GM19452 (cell line): ENCODE data around the gene C19orf73.
"Not testable (repeated sequence)": the region's sequence is repeated elsewhere in the genome, so short reads cannot be mapped to it uniquely, and the experiment has no call there.

Experiments used
- ATAC-seq: cut with Tn5 transposase; IDR thresholded peaks from one replicate; pipeline ENCODE4 v1.9.1; 2021; ENCODE audit not compliant: unreplicated experiment

Gene C19orf73

GRCh38 chr19:49123285-49123684 is 4.3 kb upstream of the C19orf73 start:
- ATAC-seq = not testable (repeated sequence)

DNA sequence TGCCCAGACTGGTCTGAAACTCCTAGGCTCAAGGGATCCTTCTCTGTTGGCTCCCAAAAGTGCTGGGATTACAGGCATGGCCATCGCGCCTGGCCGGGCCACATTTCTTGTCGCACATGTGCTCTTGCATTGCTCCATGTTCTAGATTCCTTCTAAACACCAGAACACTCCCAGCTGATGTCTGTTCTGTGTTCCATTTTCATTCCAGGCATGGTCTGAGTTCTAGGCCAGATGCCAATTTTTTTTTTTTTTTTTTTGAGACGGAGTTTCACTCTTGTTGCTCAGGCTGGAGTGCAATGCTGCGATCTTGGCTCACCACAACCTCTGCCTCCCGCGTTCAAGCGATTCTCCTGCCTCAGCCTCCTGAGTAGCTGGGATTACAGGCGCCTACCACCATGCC is 2.9 kb upstream of the C19orf73 start:
- not testable (repeated sequence) for ATAC-seq

DNA sequence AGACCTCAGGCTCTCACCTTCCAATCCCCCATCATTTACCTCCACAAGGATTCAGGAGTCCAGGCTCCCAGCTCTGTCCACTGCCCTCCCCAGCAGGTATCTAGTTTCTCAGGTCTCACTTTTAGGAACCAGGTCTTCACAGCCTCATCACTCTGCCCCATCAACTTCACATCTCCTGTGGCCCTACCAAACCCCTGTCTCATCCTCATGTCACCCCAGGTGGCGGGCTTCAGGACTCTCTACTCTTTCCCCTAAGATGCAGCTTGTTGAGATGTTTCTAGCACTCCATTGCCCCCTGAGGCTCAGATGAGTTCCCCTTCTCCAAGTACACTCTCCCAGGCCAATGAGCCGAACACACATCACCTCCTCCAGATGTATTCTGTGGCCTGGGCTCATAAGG is 1.9 kb upstream of the C19orf73 start:
- no peak for ATAC-seq

DNA sequence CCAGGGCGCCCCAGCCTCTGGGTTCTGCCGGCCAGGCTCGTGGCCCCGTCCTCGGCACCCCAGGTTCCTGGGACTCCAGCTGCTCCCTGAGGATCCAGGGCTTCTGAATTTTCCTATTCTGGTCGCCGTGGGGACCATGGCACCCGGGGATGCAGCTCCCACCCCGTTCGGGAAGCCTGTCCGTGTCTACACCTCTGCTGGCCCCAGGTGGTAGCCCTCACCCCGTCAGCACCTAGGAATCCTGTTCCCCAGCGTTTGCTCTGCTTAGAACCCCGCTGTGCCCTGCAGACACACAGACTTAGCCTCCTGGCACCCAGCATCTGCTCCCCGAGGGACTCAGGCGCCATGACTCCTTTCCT is 1.4 kb upstream of the C19orf73 start:
- ATAC-seq = no peak

DNA sequence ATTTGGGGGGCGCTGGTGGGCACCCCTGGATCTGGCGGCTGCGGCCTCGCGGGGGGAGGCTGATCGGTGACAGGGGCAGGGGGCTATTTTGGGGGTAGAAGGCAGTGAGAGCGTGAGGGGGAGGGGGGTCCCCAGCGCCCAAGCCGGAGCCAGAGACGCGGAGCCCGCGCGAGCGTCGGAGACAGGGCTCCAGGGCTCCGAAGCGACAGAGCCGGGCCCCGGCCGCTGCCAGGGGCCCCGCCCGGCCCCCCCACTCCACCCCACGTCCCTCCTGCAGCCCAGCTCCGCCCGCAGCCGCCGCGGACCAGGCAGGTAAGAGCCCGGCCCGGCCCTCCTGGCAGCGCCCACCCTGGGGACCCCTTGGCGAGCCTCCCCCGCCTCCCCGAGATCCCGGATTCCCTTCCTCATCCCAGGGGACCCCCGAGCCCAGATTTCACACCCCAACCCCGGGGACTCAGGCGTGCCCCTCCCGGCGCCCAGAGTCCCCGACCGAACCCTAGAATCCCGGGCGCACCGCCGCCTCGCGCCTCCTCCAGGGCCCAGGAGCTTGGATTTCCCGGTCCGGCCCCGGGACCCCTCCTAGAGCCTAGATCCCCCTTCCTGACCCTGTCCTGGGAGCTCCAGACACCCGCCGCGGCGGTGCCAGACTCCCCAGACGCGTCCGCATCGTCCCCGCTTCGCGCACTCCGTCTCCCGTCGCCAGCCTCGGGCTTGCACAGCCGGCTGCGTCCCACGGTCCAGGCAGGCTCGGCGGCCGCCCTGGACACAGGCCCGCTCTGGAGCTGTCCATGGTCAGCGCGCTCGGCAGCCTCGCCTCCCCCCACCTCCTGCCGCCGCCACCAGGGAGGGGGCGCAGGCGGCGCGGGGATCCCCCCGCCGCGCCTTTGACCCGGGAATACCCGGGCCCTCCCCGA is 725 bp upstream of the C19orf73 start, which contains the start of gene PPFIA3:
TSS of gene PPFIA3 (plus strand) at position 134 of the 914 bp plus-strand sequence. CDS start 8,330 bp downstream, outside the sequence.
- ATAC-seq = no peak

DNA sequence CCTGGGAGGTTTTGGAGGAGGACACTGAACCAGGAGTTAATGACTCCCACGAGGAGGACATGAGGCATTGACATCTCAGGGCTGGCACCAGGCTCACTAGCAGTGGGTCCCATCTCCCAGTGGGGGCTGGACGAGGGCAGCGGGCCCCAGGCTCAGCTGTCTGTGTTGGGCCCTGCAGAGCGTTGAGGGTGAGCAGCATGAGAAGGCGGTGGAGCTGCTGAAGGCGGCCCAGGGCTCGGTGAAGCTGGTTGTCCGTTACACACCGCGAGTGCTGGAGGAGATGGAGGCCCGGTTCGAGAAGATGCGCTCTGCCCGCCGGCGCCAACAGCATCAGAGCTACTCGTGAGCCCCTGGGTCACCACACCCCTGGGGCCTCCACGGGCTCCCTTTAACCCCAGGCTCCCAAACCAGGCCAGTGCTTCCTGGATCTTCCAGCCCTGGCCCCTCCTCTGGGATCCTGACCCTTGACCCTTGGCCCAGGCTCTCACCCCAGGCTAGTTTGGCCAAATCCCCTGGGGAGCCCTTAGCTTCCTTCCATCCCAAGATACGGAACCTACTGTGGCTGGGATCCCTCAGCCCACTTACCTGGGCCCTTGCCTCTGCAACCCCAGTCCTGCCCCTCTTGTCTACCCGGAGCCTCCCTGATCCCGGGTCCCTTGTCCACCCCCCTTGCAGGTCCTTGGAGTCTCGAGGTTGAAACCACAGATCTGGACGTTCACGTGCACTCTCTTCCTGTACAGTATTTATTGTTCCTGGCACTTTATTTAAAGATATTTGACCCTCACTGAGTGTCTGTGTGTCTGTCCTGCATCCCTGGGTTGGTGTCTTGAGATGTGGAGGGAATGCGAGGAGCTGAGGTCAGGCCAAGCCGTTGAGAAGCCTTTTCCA is 1.0 kb downstream of the C19orf73 start:
- ATAC-seq = no peak

GRCh38 chr19:49116544-49116943 is 2.4 kb downstream of the C19orf73 start:
- ATAC-seq = no peak

GRCh38 chr19:49114630-49115363 is 4.1 kb downstream of the C19orf73 start:
- ATAC-seq = no peak

GRCh38 chr19:49113762-49114629 is 4.9 kb downstream of the C19orf73 start, which contains the start of gene LIN7B:
Gene LIN7B, plus strand, starts transcription at chr19:49114370. Its CDS starts 35 bp downstream, at chr19:49114405.
- ATAC-seq = peak; percentile 56

GRCh38 chr19:49111218-49111998 is 7.5 kb downstream of the C19orf73 start:
- ATAC-seq = no peak

DNA sequence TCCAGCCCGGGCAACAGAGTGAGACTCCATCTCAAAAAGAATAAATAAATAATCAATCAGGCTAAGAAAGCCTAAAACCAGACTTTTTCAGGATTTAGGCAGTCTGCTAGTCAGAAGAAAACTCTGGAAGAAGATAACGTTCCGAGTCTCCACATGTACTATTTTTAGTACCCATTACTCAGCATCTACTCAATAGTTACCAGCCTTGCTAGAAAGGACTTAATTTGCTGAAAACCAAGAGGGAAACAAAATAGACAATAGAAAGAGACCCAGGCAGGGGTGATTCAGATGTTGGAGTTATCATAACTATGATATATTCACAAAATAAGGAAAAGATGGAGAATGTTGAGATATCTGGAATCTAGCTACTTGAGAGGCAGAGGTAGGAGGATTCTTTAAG is 8.4 kb downstream of the C19orf73 start:
- ATAC-seq = no peak

DNA sequence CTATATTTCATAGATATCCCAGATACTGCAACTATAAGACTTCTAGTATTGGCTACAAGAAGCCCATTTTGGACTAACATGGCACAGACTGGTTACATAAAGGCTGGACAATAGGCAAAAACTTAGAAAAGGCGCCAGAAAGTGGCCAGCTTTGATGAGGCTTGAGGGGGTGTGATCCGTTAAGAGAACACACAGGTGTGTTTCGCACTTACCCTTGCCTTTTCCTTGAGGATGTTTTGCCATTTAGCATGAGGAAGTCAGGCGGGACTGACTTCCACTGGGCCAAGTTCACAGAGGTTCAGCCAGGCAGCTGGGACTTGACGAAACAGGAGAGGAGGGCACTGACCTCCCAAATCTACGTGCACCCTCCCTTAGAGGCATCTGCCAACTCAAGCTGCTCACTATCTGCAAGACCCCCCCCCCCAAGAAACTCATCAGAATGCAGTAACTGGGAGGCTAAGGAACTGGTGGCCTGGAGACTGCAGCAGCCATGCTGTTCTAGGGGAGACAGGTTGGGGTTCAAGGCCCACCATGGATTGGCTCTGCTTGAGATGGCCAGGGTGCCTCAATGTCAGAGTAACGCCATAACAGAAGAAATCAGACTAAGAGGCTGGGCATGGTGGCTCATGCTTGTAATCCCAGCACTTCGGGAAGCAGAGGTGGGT is 9.2 kb downstream of the C19orf73 start:
- ATAC-seq = no peak

DNA sequence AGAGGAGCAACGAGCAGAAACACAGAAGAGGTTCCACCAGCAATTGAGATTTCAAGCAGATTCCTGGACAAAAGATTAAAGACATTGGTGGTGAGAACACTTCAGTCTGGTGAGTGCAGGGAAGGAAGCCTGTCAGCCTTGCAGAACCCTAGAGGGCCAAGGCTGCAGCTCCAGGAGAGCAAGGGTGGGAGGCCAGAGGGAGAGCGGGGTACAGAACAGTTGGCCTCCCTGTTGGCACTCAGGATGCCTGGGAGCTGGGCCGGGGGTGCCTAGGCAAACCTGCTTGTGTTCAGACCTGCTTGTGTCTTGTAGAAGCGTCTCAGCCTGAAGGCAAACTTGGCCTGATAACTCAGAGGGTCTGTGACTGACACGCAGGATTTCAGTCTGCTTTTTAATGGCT is 9.9 kb downstream of the C19orf73 start:
- ATAC-seq = no peak

DNA sequence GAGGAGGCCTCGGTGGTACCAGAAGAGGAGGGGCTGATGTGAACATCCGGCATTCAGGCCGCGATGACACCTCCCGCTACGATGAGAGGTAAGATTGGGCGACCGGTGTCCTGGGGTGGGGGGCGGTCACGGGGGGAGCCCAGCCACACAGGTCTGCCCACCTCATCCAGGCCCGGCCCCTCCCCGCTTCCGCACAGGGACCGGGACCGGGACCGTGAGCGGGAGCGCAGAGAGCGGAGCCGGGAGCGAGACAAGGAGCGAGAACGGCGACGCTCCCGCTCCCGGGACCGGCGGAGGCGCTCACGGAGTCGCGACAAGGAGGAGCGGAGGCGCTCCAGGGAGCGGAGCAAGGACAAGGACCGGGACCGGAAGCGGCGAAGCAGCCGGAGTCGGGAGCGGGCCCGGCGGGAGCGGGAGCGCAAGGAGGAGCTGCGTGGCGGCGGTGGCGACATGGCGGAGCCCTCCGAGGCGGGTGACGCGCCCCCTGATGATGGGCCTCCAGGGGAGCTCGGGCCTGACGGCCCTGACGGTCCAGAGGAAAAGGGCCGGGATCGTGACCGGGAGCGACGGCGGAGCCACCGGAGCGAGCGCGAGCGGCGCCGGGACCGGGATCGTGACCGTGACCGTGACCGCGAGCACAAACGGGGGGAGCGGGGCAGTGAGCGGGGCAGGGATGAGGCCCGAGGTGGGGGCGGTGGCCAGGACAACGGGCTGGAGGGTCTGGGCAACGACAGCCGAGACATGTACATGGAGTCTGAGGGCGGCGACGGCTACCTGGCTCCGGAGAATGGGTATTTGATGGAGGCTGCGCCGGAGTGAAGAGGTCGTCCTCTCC is 11.1 kb downstream of the C19orf73 start:
- no peak for ATAC-seq

DNA sequence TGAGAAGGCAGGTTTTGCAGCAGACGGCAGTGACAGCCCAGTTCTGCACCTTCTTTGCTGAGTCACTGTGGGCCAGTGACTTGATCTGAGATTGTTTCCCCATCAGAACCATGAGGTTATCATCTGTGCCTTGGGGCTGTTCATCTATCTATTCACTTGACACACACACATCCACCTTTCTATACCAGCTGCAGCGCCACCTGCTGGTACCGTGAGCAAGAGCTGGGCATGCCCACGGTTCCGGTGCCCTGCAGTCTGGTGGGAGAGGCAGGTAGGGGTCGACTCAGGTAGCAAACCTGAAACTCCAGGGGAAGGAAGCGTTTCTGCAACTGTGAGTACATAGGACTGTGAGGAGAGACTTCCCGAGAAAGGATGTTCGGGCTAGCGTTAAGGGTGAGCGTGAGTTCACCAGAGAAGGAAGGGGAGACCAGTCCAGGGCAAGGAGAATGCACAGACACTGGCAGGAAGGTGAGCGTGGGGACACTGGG is 12.3 kb downstream of the C19orf73 start:
- no peak for ATAC-seq

GRCh38 chr19:49104229-49104864 is 14.6 kb downstream of the C19orf73 start:
- ATAC-seq = no peak
